ENCODE data around the gene BEX4.

The BEX4 gene

DNA sequence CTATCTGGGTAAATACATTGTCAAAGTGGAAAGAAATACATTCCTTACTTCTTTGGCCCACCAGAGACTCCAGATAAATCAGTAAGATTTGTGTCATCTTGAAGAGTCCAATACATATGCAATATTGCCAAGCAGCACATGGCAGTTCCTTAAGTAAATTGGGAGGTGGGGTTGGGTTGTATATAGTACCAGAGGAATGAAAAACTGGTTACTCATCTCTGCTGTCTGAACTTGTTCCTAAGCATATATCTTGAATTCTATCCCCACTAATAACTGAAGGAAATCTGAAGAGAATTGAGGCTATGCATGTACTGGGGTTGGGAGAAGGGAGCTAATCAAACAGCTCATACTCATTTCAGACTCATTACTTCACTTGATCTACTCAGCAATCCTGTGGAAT lies 25.2 kb downstream of the BEX4 start:
- no peak overlapping the region for H3K4me2 ChIP-seq (ENCODE audit: low read depth, low read length, poor library complexity, severe bottlenecking)
- H4K20me1 ChIP-seq (ENCODE audit: insufficient read depth, low read length, poor library complexity, severe bottlenecking): no peaks in the 10 kb centered on the region
- no peaks in the 10 kb centered on the region for H3K9me2 ChIP-seq (replicated peaks; ENCODE audit: low read depth, low read length)
- H3K9ac ChIP-seq (ENCODE audit: low read depth, low read length, poor library complexity, severe bottlenecking): no peak overlapping the region
- H3F3A ChIP-seq (ENCODE audit: low read depth): no peaks in the 10 kb centered on the region
- H3K36me3 ChIP-seq (ENCODE audit: insufficient read depth, low read length): no peaks in the 10 kb centered on the region
- no peak overlapping the region for H3K4me3 ChIP-seq (ENCODE audit: low read length, poor library complexity, severe bottlenecking)
- no peaks in the 10 kb centered on the region for H3K9me3 ChIP-seq (ENCODE audit: insufficient read depth, low read depth, low read length)
- no peaks in the 10 kb centered on the region for H3K79me2 ChIP-seq (ENCODE audit: insufficient read depth, low read length)
- TF ChIP-seq CTCF (conservative IDR thresholded peaks at IDR 0.05; ENCODE audit: low read length) (no peak), EZH2phosphoT487 (IDR thresholded peaks at IDR 0.05; ENCODE audit: borderline replicate concordance) (no peak)
- no peak overlapping the region for H2AFZ ChIP-seq (ENCODE audit: low read length)
- H3K4me1 ChIP-seq (ENCODE audit: insufficient read depth, low read length, poor library complexity, severe bottlenecking): peaks cover 8% of the 10 kb centered on the region
- no peaks in the 10 kb centered on the region for H3K27me3 ChIP-seq (ENCODE audit: insufficient read depth, low read length, poor library complexity, severe bottlenecking)

GRCh38 chrX:103248553-103248952 lies 33.6 kb downstream of the BEX4 start:
- H3K4me2 ChIP-seq (ENCODE audit: low read depth, low read length, poor library complexity, severe bottlenecking): no peak overlapping the region
- H3K79me2 ChIP-seq (ENCODE audit: insufficient read depth, low read length): peaks cover 17% of the 10 kb centered on the region
- no peaks in the 10 kb centered on the region for H3K36me3 ChIP-seq (ENCODE audit: insufficient read depth, low read length)
- TF ChIP-seq EZH2phosphoT487 (IDR thresholded peaks at IDR 0.05; ENCODE audit: borderline replicate concordance) (no peak), CTCF (conservative IDR thresholded peaks at IDR 0.05; ENCODE audit: low read length) (peak; percentile 59)
- no peaks in the 10 kb centered on the region for H3K9me2 ChIP-seq (replicated peaks; ENCODE audit: low read depth, low read length)
- no peak overlapping the region for H2AFZ ChIP-seq (ENCODE audit: low read length)
- no peaks in the 10 kb centered on the region for H3K27me3 ChIP-seq (ENCODE audit: insufficient read depth, low read length, poor library complexity, severe bottlenecking)
- H3K4me1 ChIP-seq (ENCODE audit: insufficient read depth, low read length, poor library complexity, severe bottlenecking): peaks cover 5% of the 10 kb centered on the region
- no peak overlapping the region for H3K4me3 ChIP-seq (ENCODE audit: low read length, poor library complexity, severe bottlenecking)
- H3F3A ChIP-seq (ENCODE audit: low read depth): no peaks in the 10 kb centered on the region
- no peaks in the 10 kb centered on the region for H3K9me3 ChIP-seq (ENCODE audit: insufficient read depth, low read depth, low read length)
- H4K20me1 ChIP-seq (ENCODE audit: insufficient read depth, low read length, poor library complexity, severe bottlenecking): peaks cover 10% of the 10 kb centered on the region
- H3K9ac ChIP-seq (ENCODE audit: low read depth, low read length, poor library complexity, severe bottlenecking): no peak overlapping the region

DNA sequence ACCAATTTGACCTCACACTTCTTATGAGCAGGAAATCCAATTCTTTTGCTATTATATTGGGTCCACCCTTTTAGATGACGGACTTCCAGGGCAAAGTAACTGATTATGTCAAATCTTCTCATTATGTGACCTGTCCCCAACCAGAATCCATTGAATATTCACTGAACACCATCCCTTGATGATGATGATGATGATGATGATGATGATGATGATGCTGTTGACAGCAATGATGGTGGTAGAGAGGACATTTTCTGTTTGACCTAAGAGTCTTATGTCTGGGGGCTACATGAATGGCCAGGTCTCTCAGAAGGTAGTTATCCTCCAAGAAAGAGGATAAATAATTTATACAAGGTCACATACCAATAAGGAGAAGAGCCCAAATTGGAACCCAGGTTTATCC lies 34.9 kb downstream of the BEX4 start:
- Histone ChIP-seq H3F3A (ENCODE audit: low read depth) (no peaks in the 10 kb centered on the region), H3K9me3 (ENCODE audit: insufficient read depth, low read depth, low read length) (no peaks in the 10 kb centered on the region), H3K27me3 (ENCODE audit: insufficient read depth, low read length, poor library complexity, severe bottlenecking) (no peaks in the 10 kb centered on the region), H3K4me3 (ENCODE audit: low read length, poor library complexity, severe bottlenecking) (no peak overlapping the region), H3K79me2 (ENCODE audit: insufficient read depth, low read length) (peaks cover 30% of the 10 kb centered on the region), H3K4me1 (ENCODE audit: insufficient read depth, low read length, poor library complexity, severe bottlenecking) (peaks cover 5% of the 10 kb centered on the region), H2AFZ (ENCODE audit: low read length) (no peak overlapping the region), H3K9ac (ENCODE audit: low read depth, low read length, poor library complexity, severe bottlenecking) (no peak overlapping the region), H3K9me2 (replicated peaks; ENCODE audit: low read depth, low read length) (no peaks in the 10 kb centered on the region), H4K20me1 (ENCODE audit: insufficient read depth, low read length, poor library complexity, severe bottlenecking) (peaks cover 16% of the 10 kb centered on the region), H3K36me3 (ENCODE audit: insufficient read depth, low read length) (no peaks in the 10 kb centered on the region), H3K4me2 (ENCODE audit: low read depth, low read length, poor library complexity, severe bottlenecking) (no peak overlapping the region)
- TF ChIP-seq EZH2phosphoT487 (IDR thresholded peaks at IDR 0.05; ENCODE audit: borderline replicate concordance): no peak
- TF ChIP-seq CTCF (conservative IDR thresholded peaks at IDR 0.05; ENCODE audit: low read length): no peak
